IMR-90 (cell line): Measurements from ENCODE around the gene SEC14L6. TPM values are rescaled to one million over a fixed set of nuclear protein-coding genes. Genes with fewer than 3 reads are reported as not detected.
A peak's percentile ranks its signal among the peaks of the same experiment; 100 is the strongest.

Source experiments
- ATAC-seq: fragments of 200-7000 bp; cut with Tn5 transposase; 2 replicates; pipeline ENCODE4 v1.9.1; 2020; ENCODE audit warnings: low read depth, mild to moderate bottlenecking, moderate library complexity
- BruUV-seq: library from RNA; stranded (reverse); fragments of 400-500 nt; replicated peaks from 2 replicates; lab custom pipeline; 2021; lab: Mats Ljungman, UMichigan
- CTCF ChIA-PET: fragments of 300-600 bp; formaldehyde crosslinking; extraction: SDS; loops from one replicate; lab custom pipeline; 2021; ENCODE audit warnings: antibody characterized with exemption; lab: Yijun Ruan, JAX
- POLR2A ChIA-PET: fragments of 300-600 bp; sonication (Branson Sonifier 250); formaldehyde crosslinking; loops from one replicate; lab custom pipeline; 2022; ENCODE audit warnings: antibody characterized with exemption; ENCODE audit not compliant: unreplicated experiment; lab: Charles Lee
- DNase-seq: peaks from one replicate; pipeline ENCODE4 v3.0.0; 2013
- H2AFZ ChIP-seq: replicated peaks from 2 replicates; pipeline ENCODE3; 2013; ENCODE audit warnings: low read length, mild to moderate bottlenecking; ENCODE audit not compliant: poor library complexity
- H2AK5ac ChIP-seq: 2 replicates; pipeline ENCODE4 v1.6.1; 2013; ENCODE audit warnings: low read depth, low read length, inconsistent platforms
- H2AK9ac ChIP-seq: replicated peaks from 2 replicates; pipeline ENCODE3; 2013; ENCODE audit warnings: mild to moderate bottlenecking, low read depth, low read length, moderate library complexity; ENCODE audit not compliant: poor library complexity
- H2BK120ac ChIP-seq: 2 replicates; pipeline ENCODE4 v1.6.1; 2013; ENCODE audit warnings: low read depth, low read length, inconsistent platforms
- H2BK15ac ChIP-seq: 3 replicates; pipeline ENCODE4 v1.6.1; 2013; ENCODE audit warnings: low read depth, low read length, inconsistent platforms
- H2BK20ac ChIP-seq: 2 replicates; pipeline ENCODE4 v1.6.1; 2013; ENCODE audit warnings: low read depth, mild to moderate bottlenecking, inconsistent platforms, low read length, moderate library complexity
- H2BK5ac ChIP-seq: 2 replicates; pipeline ENCODE4 v1.6.1; 2013; ENCODE audit warnings: mild to moderate bottlenecking, low read depth, low read length, inconsistent platforms; ENCODE audit not compliant: poor library complexity, severe bottlenecking
- H3K14ac ChIP-seq: replicated peaks from 2 replicates; pipeline ENCODE4 v1.6.1; 2013; ENCODE audit warnings: low read depth, low read length, inconsistent platforms
- H3K18ac ChIP-seq: 2 replicates; pipeline ENCODE4 v1.6.1; 2013; ENCODE audit warnings: low read depth, low read length, control low read depth
- H3K23ac ChIP-seq: 2 replicates; pipeline ENCODE4 v1.6.1; 2013; ENCODE audit warnings: low read depth, low read length, inconsistent platforms
- H3K27ac ChIP-seq: 2 replicates; pipeline ENCODE4 v1.5.1; 2013; ENCODE audit warnings: mild to moderate bottlenecking, control low read depth, low read length; ENCODE audit not compliant: insufficient read depth
- H3K27me3 ChIP-seq: 2 replicates; pipeline ENCODE4 v1.6.1; 2013; ENCODE audit warnings: low read length; ENCODE audit not compliant: control insufficient read depth, insufficient read depth
- H3K36me3 ChIP-seq: 2 replicates; pipeline ENCODE4 v1.6.1; 2013; ENCODE audit warnings: low read length, mixed read lengths; ENCODE audit not compliant: control insufficient read depth, insufficient read depth
- H3K4ac ChIP-seq: 2 replicates; pipeline ENCODE4 v1.6.1; 2013; ENCODE audit warnings: low read depth, low read length, inconsistent platforms
- H3K4me1 ChIP-seq: 2 replicates; pipeline ENCODE4 v1.6.1; 2013; ENCODE audit warnings: low read length, mixed read lengths; ENCODE audit not compliant: control insufficient read depth, insufficient read depth
- H3K4me2 ChIP-seq: 2 replicates; pipeline ENCODE4 v1.6.1; 2013; ENCODE audit warnings: low read depth, mild to moderate bottlenecking, control low read depth, low read length, moderate library complexity
- H3K4me3 ChIP-seq: 2 replicates; pipeline ENCODE4 v1.5.1; 2013; ENCODE audit warnings: low read depth, mild to moderate bottlenecking, control low read depth, low read length, moderate library complexity; ENCODE audit not compliant: insufficient read depth
- H3K56ac ChIP-seq: 2 replicates; pipeline ENCODE4 v1.6.1; 2013; ENCODE audit warnings: low read length, inconsistent platforms; ENCODE audit not compliant: insufficient read depth; ENCODE audit errors: extremely low read depth
- H3K79me1 ChIP-seq, 2 experiments: 2 replicates each; pipeline ENCODE4 v1.6.1; 2013; ENCODE audit warnings: low read length in 2 of 2, inconsistent platforms in 1 of 2, low read depth in 1 of 2
- H3K9ac ChIP-seq: 2 replicates; pipeline ENCODE4 v1.6.1; 2013; ENCODE audit warnings: low read depth, low read length, control low read depth
- H3K9me1 ChIP-seq: 2 replicates; pipeline ENCODE4 v1.6.1; 2013; ENCODE audit warnings: low read length, inconsistent platforms; ENCODE audit not compliant: insufficient read depth
- H3K9me3 ChIP-seq: 2 replicates; pipeline ENCODE4 v1.6.1; 2013; ENCODE audit warnings: low read length; ENCODE audit not compliant: control insufficient read depth, insufficient read depth
- H4K20me1 ChIP-seq: 2 replicates; pipeline ENCODE4 v1.6.1; 2013; ENCODE audit warnings: low read length, inconsistent platforms; ENCODE audit not compliant: insufficient read depth
- H4K5ac ChIP-seq: 2 replicates; pipeline ENCODE4 v1.6.1; 2013; ENCODE audit warnings: mild to moderate bottlenecking, low read depth, low read length, control low read depth
- H4K8ac ChIP-seq, 2 experiments: 2 replicates each; pipeline ENCODE4 v1.6.1; 2013; ENCODE audit warnings: low read depth in 2 of 2, low read length in 2 of 2, control low read depth in 1 of 2, inconsistent platforms in 1 of 2
- H4K91ac ChIP-seq: 2 replicates; pipeline ENCODE4 v1.6.1; 2013; ENCODE audit warnings: low read depth, low read length, inconsistent platforms; ENCODE audit not compliant: insufficient read depth
- BHLHE40 ChIP-seq: fragments of 150-350 bp; IDR thresholded peaks from 2 replicates; pipeline ENCODE4 v1.6.1; 2016; ENCODE audit warnings: mild to moderate bottlenecking, low read depth, low read length
- CEBPB ChIP-seq: IDR thresholded peaks from 2 replicates; pipeline ENCODE4 v1.6.1; 2012; ENCODE audit warnings: low read depth, low read length, improper control_type of control experiment
- CHD1 ChIP-seq: IDR thresholded peaks from 2 replicates; pipeline ENCODE4 v1.6.1; 2012; ENCODE audit warnings: low read depth, low read length, improper control_type of control experiment
- CTCF ChIP-seq: conservative IDR thresholded peaks from 2 replicates; pipeline ENCODE4 v1.5.1; 2012; ENCODE audit warnings: mild to moderate bottlenecking, low read depth, low read length, improper control_type of control experiment
- ELK1 ChIP-seq: fragments of 150-350 bp; IDR thresholded peaks from 2 replicates; pipeline ENCODE4 v1.6.1; 2016; ENCODE audit warnings: low read depth, mild to moderate bottlenecking, low read length, moderate library complexity, borderline replicate concordance
- FOS ChIP-seq: fragments of 150-350 bp; IDR thresholded peaks from 2 replicates; pipeline ENCODE4 v1.6.1; 2016; ENCODE audit warnings: low read depth, low read length
- MAFK ChIP-seq: IDR thresholded peaks from 2 replicates; pipeline ENCODE4 v1.6.1; 2012; ENCODE audit warnings: low read depth, low read length, improper control_type of control experiment
- MAZ ChIP-seq: IDR thresholded peaks from 2 replicates; pipeline ENCODE4 v1.6.1; 2012; ENCODE audit warnings: low read depth, mild to moderate bottlenecking, low read length, improper control_type of control experiment, moderate library complexity, borderline replicate concordance
- MXI1 ChIP-seq: IDR thresholded peaks from 2 replicates; pipeline ENCODE4 v1.6.1; 2012; ENCODE audit warnings: low read depth, mild to moderate bottlenecking, low read length, moderate library complexity, borderline replicate concordance
- POLR2A ChIP-seq: IDR thresholded peaks from 2 replicates; pipeline ENCODE4 v1.6.1; 2012; ENCODE audit warnings: mild to moderate bottlenecking, low read depth, low read length
- RAD21 ChIP-seq: IDR thresholded peaks from 2 replicates; pipeline ENCODE4 v1.6.1; 2012; ENCODE audit warnings: low read length, improper control_type of control experiment
- RCOR1 ChIP-seq: IDR thresholded peaks from 2 replicates; pipeline ENCODE4 v1.6.1; 2012; ENCODE audit warnings: mild to moderate bottlenecking, low read length, improper control_type of control experiment; ENCODE audit not compliant: insufficient replicate concordance
- RFX5 ChIP-seq: IDR thresholded peaks from 2 replicates; pipeline ENCODE4 v1.8.0; 2012; ENCODE audit warnings: low read depth, mild to moderate bottlenecking, low read length, moderate library complexity
- SMC3 ChIP-seq: fragments of 150-350 bp; IDR thresholded peaks from 2 replicates; pipeline ENCODE4 v1.6.1; 2016; ENCODE audit warnings: low read depth, mild to moderate bottlenecking, antibody characterized with exemption, low read length, moderate library complexity
- WGBS, 2 experiments: methylation state at CpG; one replicate each; pipeline versions ENCODE4 v1.1.5 to v1.1.7; 2013; ENCODE audit warnings: missing lambda C conversion rate in 2 of 2; ENCODE audit not compliant: insufficient read length in 1 of 2; ENCODE audit errors: extremely low coverage in 2 of 2; 5-methylcytosine and 5-hydroxymethylcytosine counted together
- dilution Hi-C: fragments of 300-500 bp; cut with HindIII; formaldehyde crosslinking; loops from one replicate; pipeline ENCODE4 v1.14.3; 2018; ENCODE audit warnings: low sequenced_read_pairs; ENCODE audit not compliant: unreplicated experiment
- in situ Hi-C: fragments of 300-500 bp; cut with MboI; formaldehyde crosslinking; loops from 3 replicates; pipeline ENCODE4 v1.14.3; 2019; ENCODE audit warnings: low sequenced_read_pairs, inconsistent platforms, mixed read lengths
- intact Hi-C: fragments of 100-400 bp; cut with micrococcal nuclease; formaldehyde crosslinking; loops from 2 replicates; pipeline ENCODE4 v1.10.0; 2022
- polyA plus RNA-seq, 3 experiments: library from polyadenylated mRNA; depleted of rRNA; stranded (reverse); fragments of >200 nt; gene quantifications; 2 replicates each; pipeline ENCODE4 v1.2.3, GENCODE V29; 2012; ENCODE audit warnings: low replicate concordance in 1 of 3
- total RNA-seq: library from RNA; depleted of rRNA; stranded (reverse); fragments of >200 nt; gene quantifications from 2 replicates; pipeline ENCODE4 v1.2.3, GENCODE V29; 2012
- TF ChIP-seq, protein P1 (sequence below): fragments of 150-350 bp; IDR thresholded peaks from 2 replicates; pipeline ENCODE4 v1.6.1; 2017; ENCODE audit warnings: mild to moderate bottlenecking, antibody characterized with exemption, low read length, low read depth

The SEC14L6 gene
- total and polyA plus RNA-seq, 2 of the 4 experiments (the other 2 are of a cell fraction), result 0.09 TPM; not detected in 1

- Histone ChIP-seq H3K4me1 (no peaks in the 10 kb centered on the region), H2BK120ac (no peak overlapping the region), H3K4me2 (no peak overlapping the region), H3K9me3 (no peaks in the 10 kb centered on the region), H3K27me3 (peaks cover 13% of the 10 kb centered on the region), H3K36me3 (no peaks in the 10 kb centered on the region), H3K23ac (no peak overlapping the region), H2AFZ (peak overlapping the region; percentile 23), H4K91ac (no peak overlapping the region), H3K56ac (no peak overlapping the region), H3K4ac (no peak overlapping the region), H3K18ac (no peak overlapping the region), H3K9me1 (no peaks in the 10 kb centered on the region), H2BK20ac (no peak overlapping the region), H3K14ac (no peak overlapping the region), H4K20me1 (no peaks in the 10 kb centered on the region), H2BK15ac (no peak overlapping the region), H4K8ac (no peak overlapping the region), H2AK9ac (no peak overlapping the region), H3K4me3 (no peak overlapping the region), H4K5ac (no peak overlapping the region), H2AK5ac (no peak overlapping the region), H2BK5ac (no peak overlapping the region), H3K79me1 (no peaks in the 10 kb centered on the region), H3K27ac (no peak overlapping the region), H3K9ac (no peak overlapping the region)
- ATAC-seq (no peak), DNase-seq (no peak)
- in situ Hi-C loops, result no loop called here
- POLR2A ChIA-PET, result no interaction called here
- CTCF ChIA-PET, result no interaction called here
- BruUV-seq, result no TSS peak
- 91% methylated on average over 65 of the region's 73 CpGs; no CpG with 5 or more reads in 1 of the 2 experiments for WGBS, 2 experiments
- dilution Hi-C loops, result no loop called here
- intact Hi-C loops, result no loop called here
- TF ChIP-seq FOS, result no peak
- no peak for TF ChIP-seq MXI1
- no peak for TF ChIP-seq MAFK
- no peak for TF ChIP-seq ELK1
- TF ChIP-seq CHD1, result no peak
- TF ChIP-seq, protein P1, sequence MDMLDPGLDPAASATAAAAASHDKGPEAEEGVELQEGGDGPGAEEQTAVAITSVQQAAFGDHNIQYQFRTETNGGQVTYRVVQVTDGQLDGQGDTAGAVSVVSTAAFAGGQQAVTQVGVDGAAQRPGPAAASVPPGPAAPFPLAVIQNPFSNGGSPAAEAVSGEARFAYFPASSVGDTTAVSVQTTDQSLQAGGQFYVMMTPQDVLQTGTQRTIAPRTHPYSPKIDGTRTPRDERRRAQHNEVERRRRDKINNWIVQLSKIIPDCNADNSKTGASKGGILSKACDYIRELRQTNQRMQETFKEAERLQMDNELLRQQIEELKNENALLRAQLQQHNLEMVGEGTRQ, result no peak
- TF ChIP-seq CTCF, result no peak
- TF ChIP-seq RCOR1, result no peak
- TF ChIP-seq POLR2A, result no peak
- TF ChIP-seq MAZ, result no peak
- TF ChIP-seq BHLHE40, result no peak
- TF ChIP-seq CEBPB, result no peak
- TF ChIP-seq RAD21, result no peak
- no peak for TF ChIP-seq RFX5
- TF ChIP-seq SMC3, result no peak
Measured at GRCh38 chr22:30555282-30556210, 9.0 kb upstream of the SEC14L6 start.
